Measurements from ENCODE around the gene TBC1D4. TPM values are rescaled to one million over a fixed set of nuclear protein-coding genes. Genes with fewer than 3 reads are reported as not detected.

The TBC1D4 gene
- total RNA-seq, 1 donor from 2014 or later: 47.1 TPM

GRCh38 chr13:75425216-75426009, 56.6 kb downstream of the TBC1D4 start:
- peaks cover 11% of the 10 kb centered on the region for H3K36me3 Mint-ChIP-seq
- no peak overlapping the region for H3K27ac Mint-ChIP-seq
- peaks cover 5% of the 10 kb centered on the region for H3K9me3 Mint-ChIP-seq
- H3K4me3 Mint-ChIP-seq: no peak overlapping the region
- H3K27me3 Mint-ChIP-seq: no peaks in the 10 kb centered on the region
- H3K4me1 Mint-ChIP-seq (ENCODE audit: unreplicated experiment): peaks cover 11% of the 10 kb centered on the region
- no peak for TF ChIP-seq CTCF (conservative IDR thresholded peaks at IDR 0.05)
- DNase-seq (ENCODE audit: extremely low spot score, unreplicated experiment): no peak

GRCh38 chr13:75423946-75424345, 58.0 kb downstream of the TBC1D4 start:
- no peak for TF ChIP-seq CTCF (conservative IDR thresholded peaks at IDR 0.05)
- Mint-ChIP-seq H3K9me3 (peaks cover 5% of the 10 kb centered on the region), H3K4me3 (no peak overlapping the region), H3K36me3 (peaks cover 11% of the 10 kb centered on the region), H3K4me1 (ENCODE audit: unreplicated experiment) (peaks cover 15% of the 10 kb centered on the region), H3K27ac (no peak overlapping the region), H3K27me3 (no peaks in the 10 kb centered on the region)
- DNase-seq (ENCODE audit: extremely low spot score, unreplicated experiment): no peak

- no peak for TF ChIP-seq CTCF (conservative IDR thresholded peaks at IDR 0.05)
- no peak overlapping the region for H3K4me3 Mint-ChIP-seq
- no peaks in the 10 kb centered on the region for H3K9me3 Mint-ChIP-seq
- H3K27ac Mint-ChIP-seq: no peak overlapping the region
- H3K4me1 Mint-ChIP-seq (ENCODE audit: unreplicated experiment): peaks cover 14% of the 10 kb centered on the region
- H3K36me3 Mint-ChIP-seq: peaks cover 4% of the 10 kb centered on the region
- DNase-seq (ENCODE audit: extremely low spot score, unreplicated experiment): no peak
- no peaks in the 10 kb centered on the region for H3K27me3 Mint-ChIP-seq
These were observed 59.9 kb downstream of the TBC1D4 start for GRCh38 chr13:75422028-75422427.

- Mint-ChIP-seq H3K4me1 (ENCODE audit: unreplicated experiment) (peaks cover 21% of the 10 kb centered on the region), H3K9me3 (no peaks in the 10 kb centered on the region), H3K27me3 (no peaks in the 10 kb centered on the region), H3K4me3 (no peak overlapping the region), H3K36me3 (peaks cover 2% of the 10 kb centered on the region), H3K27ac (no peak overlapping the region)
- TF ChIP-seq CTCF (conservative IDR thresholded peaks at IDR 0.05): no peak
- no peak for DNase-seq (ENCODE audit: extremely low spot score, unreplicated experiment)
These were observed 60.8 kb downstream of the TBC1D4 start for GRCh38 chr13:75421133-75421532.

GRCh38 chr13:75419656-75420055, 62.3 kb downstream of the TBC1D4 start:
- peaks cover 32% of the 10 kb centered on the region for H3K4me1 Mint-ChIP-seq (ENCODE audit: unreplicated experiment)
- no peak overlapping the region for H3K4me3 Mint-ChIP-seq
- no peaks in the 10 kb centered on the region for H3K27me3 Mint-ChIP-seq
- no peaks in the 10 kb centered on the region for H3K9me3 Mint-ChIP-seq
- TF ChIP-seq CTCF (conservative IDR thresholded peaks at IDR 0.05): no peak
- no peaks in the 10 kb centered on the region for H3K36me3 Mint-ChIP-seq
- no peak for DNase-seq (ENCODE audit: extremely low spot score, unreplicated experiment)
- H3K27ac Mint-ChIP-seq: no peak overlapping the region

Data from type B pancreatic cell (in vitro differentiated cells).